Tibial nerve (tissue), 3 donors: Measurements from ENCODE around the gene TSSC4.

Experiments used
- CTCF ChIP-seq, 5 experiments: fragments of 200-600 bp in 3 of 5; fragments of 450-650 bp in 2 of 5; sonication (generic) in 3 of 5; IDR thresholded peaks; one replicate each; pipeline ENCODE4 v1.5.1; 2016 to 2019; ENCODE audit warnings: antibody characterized with exemption in 5 of 5, mild to moderate bottlenecking in 3 of 5, moderate library complexity in 2 of 5
- POLR2A ChIP-seq, 2 donors: fragments of 450-650 bp; IDR thresholded peaks; one replicate each; pipeline ENCODE4 v1.6.1; 2017; ENCODE audit warnings: antibody characterized with exemption in 2 of 2, mild to moderate bottlenecking in 2 of 2, moderate library complexity in 2 of 2

GRCh38 chr11:2409611-2410468 lies 9.3 kb downstream of the TSSC4 start:
- TF ChIP-seq CTCF (IDR thresholded peaks at IDR 0.05) (no peak), POLR2A (IDR thresholded peaks at IDR 0.05) (no peak)
